Fibroblast of peridontal ligament (primary cell): ENCODE results near the gene C6orf15.

Source experiments
- DNase-seq: peaks from one replicate; pipeline ENCODE4 v3.0.0-alpha.2; 2010; ENCODE audit errors: extremely low read depth

C6orf15 gene

GRCh38 chr6:31107052-31107451, 5.3 kb downstream of the C6orf15 start:
- no peak for DNase-seq

- DNase-seq, result no peak
Observed at GRCh38 chr6:31103136-31103535, 9.2 kb downstream of the C6orf15 start.

GRCh38 chr6:31098449-31098938, 13.9 kb downstream of the C6orf15 start:
- peak; percentile 8 for DNase-seq

GRCh38 chr6:31096656-31097055, 15.7 kb downstream of the C6orf15 start:
- DNase-seq, result no peak

- DNase-seq, result no peak
Observed at GRCh38 chr6:31096215-31096614, 16.2 kb downstream of the C6orf15 start.

- DNase-seq, result no peak
Observed at GRCh38 chr6:31094389-31094881, 17.9 kb downstream of the C6orf15 start.

- DNase-seq, result no peak
Observed at GRCh38 chr6:31092769-31093505, 19.4 kb downstream of the C6orf15 start.

GRCh38 chr6:31092238-31092637, 20.1 kb downstream of the C6orf15 start:
- no peak for DNase-seq

GRCh38 chr6:31091680-31092079, 20.7 kb downstream of the C6orf15 start:
- no peak for DNase-seq

GRCh38 chr6:31090973-31091364, 21.4 kb downstream of the C6orf15 start:
- no peak for DNase-seq

- DNase-seq, result no peak
Observed at GRCh38 chr6:31090275-31090972, 22.0 kb downstream of the C6orf15 start.

GRCh38 chr6:31087494-31088089, 24.8 kb downstream of the C6orf15 start:
- DNase-seq, result peak; percentile 92

GRCh38 chr6:31086788-31087440, 25.5 kb downstream of the C6orf15 start:
- DNase-seq, result peak; percentile 47

- DNase-seq, result peak; percentile 91
Observed at GRCh38 chr6:31083742-31084354, 28.5 kb downstream of the C6orf15 start.

GRCh38 chr6:31081872-31082271, 30.5 kb downstream of the C6orf15 start:
- no peak for DNase-seq

- DNase-seq, result peak; percentile 76
Observed at GRCh38 chr6:31079656-31080261, 32.6 kb downstream of the C6orf15 start.

GRCh38 chr6:31076611-31077010, 35.8 kb downstream of the C6orf15 start:
- DNase-seq, result no peak

- peak; percentile 61 for DNase-seq
Observed at GRCh38 chr6:31075528-31075927, 36.8 kb downstream of the C6orf15 start.

GRCh38 chr6:31074401-31074800, 38.0 kb downstream of the C6orf15 start:
- no peak for DNase-seq

GRCh38 chr6:31070711-31071197, 41.6 kb downstream of the C6orf15 start:
- peak; percentile 87 for DNase-seq
